ENCODE results near the gene RNU1-3.
"Not testable (repeated sequence)": the region's sequence is repeated elsewhere in the genome, so short reads cannot be mapped to it uniquely, and the experiment has no call there.

DNA sequence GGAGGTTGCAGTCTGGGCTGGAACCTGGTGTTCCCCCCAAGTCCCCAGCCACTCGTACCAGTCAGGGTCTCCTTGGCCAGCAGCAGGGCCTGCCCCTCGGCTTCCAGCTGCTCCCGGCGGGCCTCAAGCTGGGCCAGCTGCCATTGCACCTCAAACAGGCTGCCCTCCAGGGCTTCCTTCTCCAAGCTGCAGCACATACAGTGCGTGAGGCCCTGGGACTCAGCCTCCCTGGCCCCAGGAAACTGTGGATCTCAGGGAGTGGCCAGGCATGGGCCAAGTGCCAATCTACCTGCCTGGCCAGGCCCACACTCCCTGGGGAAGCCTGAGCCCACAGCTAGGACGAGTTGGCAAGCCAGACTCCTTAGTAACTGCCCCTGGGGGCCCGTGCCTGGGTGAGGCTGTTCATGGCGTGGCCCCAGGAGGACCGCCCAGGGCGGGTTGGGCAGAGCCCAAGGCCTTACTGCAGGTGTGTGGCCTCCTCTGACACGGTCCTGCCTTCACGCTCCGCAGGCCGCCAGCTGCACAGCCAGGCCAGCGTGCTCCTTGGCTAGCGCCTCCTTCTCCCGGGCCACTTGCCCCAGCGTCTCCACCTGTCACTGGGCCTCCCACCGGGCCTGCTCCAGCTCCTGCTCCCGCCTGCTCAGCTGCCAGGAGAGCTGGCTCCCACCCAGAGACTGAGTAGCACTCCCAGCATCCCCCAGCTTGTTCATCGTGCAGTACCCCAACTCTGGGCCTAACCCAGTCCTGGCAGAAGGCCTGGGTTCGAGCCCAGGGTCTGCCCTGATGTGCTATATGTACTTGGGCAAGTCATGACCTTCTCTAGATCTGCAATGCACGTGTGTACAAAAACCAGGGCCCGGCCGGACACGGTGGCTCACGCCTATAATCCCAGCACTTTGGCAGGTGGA is 42.7 kb downstream of the RNU1-3 start:
- TF ChIP-seq, protein P1, sequence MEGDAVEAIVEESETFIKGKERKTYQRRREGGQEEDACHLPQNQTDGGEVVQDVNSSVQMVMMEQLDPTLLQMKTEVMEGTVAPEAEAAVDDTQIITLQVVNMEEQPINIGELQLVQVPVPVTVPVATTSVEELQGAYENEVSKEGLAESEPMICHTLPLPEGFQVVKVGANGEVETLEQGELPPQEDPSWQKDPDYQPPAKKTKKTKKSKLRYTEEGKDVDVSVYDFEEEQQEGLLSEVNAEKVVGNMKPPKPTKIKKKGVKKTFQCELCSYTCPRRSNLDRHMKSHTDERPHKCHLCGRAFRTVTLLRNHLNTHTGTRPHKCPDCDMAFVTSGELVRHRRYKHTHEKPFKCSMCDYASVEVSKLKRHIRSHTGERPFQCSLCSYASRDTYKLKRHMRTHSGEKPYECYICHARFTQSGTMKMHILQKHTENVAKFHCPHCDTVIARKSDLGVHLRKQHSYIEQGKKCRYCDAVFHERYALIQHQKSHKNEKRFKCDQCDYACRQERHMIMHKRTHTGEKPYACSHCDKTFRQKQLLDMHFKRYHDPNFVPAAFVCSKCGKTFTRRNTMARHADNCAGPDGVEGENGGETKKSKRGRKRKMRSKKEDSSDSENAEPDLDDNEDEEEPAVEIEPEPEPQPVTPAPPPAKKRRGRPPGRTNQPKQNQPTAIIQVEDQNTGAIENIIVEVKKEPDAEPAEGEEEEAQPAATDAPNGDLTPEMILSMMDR (IDR thresholded peaks at IDR 0.05; ENCODE audit: low read length), result not testable (repeated sequence)
- not testable (repeated sequence) for TF ChIP-seq EZH2 (IDR thresholded peaks at IDR 0.05; ENCODE audit: borderline replicate concordance, low read length)

All from OCI-LY1 (cell line).